ENCODE results near the gene CASK. TPM values are rescaled to one million over a fixed set of nuclear protein-coding genes. Genes with fewer than 3 reads are reported as not detected.

The CASK gene
- total RNA-seq, 2 experiments from 2014 or later, result 16.6 to 20.4 TPM

- no peak for DNase-seq
These were observed 35.7 kb downstream of the CASK start for GRCh38 chrX:41887691-41888090.

GRCh38 chrX:41885724-41886123 is 37.6 kb downstream of the CASK start:
- H3K36me3 Mint-ChIP-seq, result peaks cover 25% of the 10 kb centered on the region
- no peaks in the 10 kb centered on the region for H3K27me3 Mint-ChIP-seq
- no peak for DNase-seq
- no peak overlapping the region for H3K27ac Mint-ChIP-seq
- no peaks in the 10 kb centered on the region for H3K9me3 Mint-ChIP-seq
- H3K4me1 Mint-ChIP-seq, result peaks cover 26% of the 10 kb centered on the region
- H3K4me3 Mint-ChIP-seq, result no peak overlapping the region

More at GRCh38 chrX:41887691-41888090, 35.7 kb downstream of the CASK start:
- H3K4me1 Mint-ChIP-seq, result peaks cover 19% of the 10 kb centered on the region
- H3K9me3 Mint-ChIP-seq, result no peaks in the 10 kb centered on the region
- no peaks in the 10 kb centered on the region for H3K27me3 Mint-ChIP-seq
- peaks cover 26% of the 10 kb centered on the region for H3K36me3 Mint-ChIP-seq
- no peak overlapping the region for H3K4me3 Mint-ChIP-seq
- H3K27ac Mint-ChIP-seq, result no peak overlapping the region

GRCh38 chrX:41881166-41881565 is 42.2 kb downstream of the CASK start:
- peaks cover 27% of the 10 kb centered on the region for H3K4me1 Mint-ChIP-seq
- no peak overlapping the region for H3K4me3 Mint-ChIP-seq
- H3K9me3 Mint-ChIP-seq, result no peaks in the 10 kb centered on the region
- no peaks in the 10 kb centered on the region for H3K27me3 Mint-ChIP-seq
- DNase-seq, result no peak
- no peak overlapping the region for H3K27ac Mint-ChIP-seq
- H3K36me3 Mint-ChIP-seq, result peaks cover 11% of the 10 kb centered on the region

GRCh38 chrX:41877167-41877566 is 46.2 kb downstream of the CASK start:
- Mint-ChIP-seq H3K27ac (no peak overlapping the region), H3K4me3 (peak overlapping the region; percentile 45), H3K4me1 (peaks cover 27% of the 10 kb centered on the region), H3K36me3 (peaks cover 13% of the 10 kb centered on the region), H3K27me3 (no peaks in the 10 kb centered on the region), H3K9me3 (no peaks in the 10 kb centered on the region)
- no peak for DNase-seq

- Mint-ChIP-seq H3K4me3 (no peak overlapping the region), H3K4me1 (peaks cover 24% of the 10 kb centered on the region), H3K9me3 (no peaks in the 10 kb centered on the region), H3K27ac (no peak overlapping the region), H3K36me3 (peaks cover 9% of the 10 kb centered on the region), H3K27me3 (no peaks in the 10 kb centered on the region)
- no peak for DNase-seq
These were observed 48.2 kb downstream of the CASK start for GRCh38 chrX:41875142-41875541.

GRCh38 chrX:41870719-41871151 is 52.6 kb downstream of the CASK start:
- H3K27me3 Mint-ChIP-seq, result no peaks in the 10 kb centered on the region
- H3K27ac Mint-ChIP-seq, result no peak overlapping the region
- H3K4me1 Mint-ChIP-seq, result peaks cover 36% of the 10 kb centered on the region
- no peaks in the 10 kb centered on the region for H3K9me3 Mint-ChIP-seq
- peaks cover 7% of the 10 kb centered on the region for H3K36me3 Mint-ChIP-seq
- no peak overlapping the region for H3K4me3 Mint-ChIP-seq
- DNase-seq, result no peak

GRCh38 chrX:41868392-41868977 is 54.9 kb downstream of the CASK start:
- Mint-ChIP-seq H3K4me1 (peaks cover 35% of the 10 kb centered on the region), H3K27me3 (no peaks in the 10 kb centered on the region), H3K4me3 (no peak overlapping the region), H3K9me3 (no peaks in the 10 kb centered on the region), H3K36me3 (peaks cover 7% of the 10 kb centered on the region), H3K27ac (peak overlapping the region; percentile 63)
- DNase-seq, result no peak

GRCh38 chrX:41863343-41864203 is 59.8 kb downstream of the CASK start:
- Mint-ChIP-seq H3K36me3 (peaks cover 3% of the 10 kb centered on the region), H3K27ac (peak overlapping the region; percentile 71), H3K4me3 (peak overlapping the region; percentile 46), H3K27me3 (no peaks in the 10 kb centered on the region), H3K4me1 (peaks cover 20% of the 10 kb centered on the region), H3K9me3 (peaks cover 2% of the 10 kb centered on the region)
- DNase-seq, result no peak

- Mint-ChIP-seq H3K4me1 (peaks cover 16% of the 10 kb centered on the region), H3K4me3 (no peak overlapping the region), H3K27ac (no peak overlapping the region)
These were observed 60.7 kb downstream of the CASK start for GRCh38 chrX:41862562-41863184.

GRCh38 chrX:41858161-41858775 is 65.1 kb downstream of the CASK start:
- Mint-ChIP-seq H3K4me1 (peaks cover 14% of the 10 kb centered on the region), H3K27me3 (no peaks in the 10 kb centered on the region), H3K4me3 (no peak overlapping the region), H3K36me3 (peaks cover 3% of the 10 kb centered on the region), H3K27ac (no peak overlapping the region), H3K9me3 (peaks cover 2% of the 10 kb centered on the region)
- no peak for DNase-seq

More at GRCh38 chrX:41862562-41863184, 60.7 kb downstream of the CASK start:
- peaks cover 2% of the 10 kb centered on the region for H3K9me3 Mint-ChIP-seq
- peaks cover 3% of the 10 kb centered on the region for H3K36me3 Mint-ChIP-seq
- no peaks in the 10 kb centered on the region for H3K27me3 Mint-ChIP-seq
- DNase-seq, result no peak

- no peak overlapping the region for H3K27ac Mint-ChIP-seq
- peaks cover 2% of the 10 kb centered on the region for H3K9me3 Mint-ChIP-seq
- no peak for DNase-seq
- peaks cover 11% of the 10 kb centered on the region for H3K4me1 Mint-ChIP-seq
- H3K4me3 Mint-ChIP-seq, result no peak overlapping the region
- H3K27me3 Mint-ChIP-seq, result no peaks in the 10 kb centered on the region
- H3K36me3 Mint-ChIP-seq, result peaks cover 6% of the 10 kb centered on the region
These were observed 65.7 kb downstream of the CASK start for GRCh38 chrX:41857670-41858069.

GRCh38 chrX:41846714-41847113 is 76.6 kb downstream of the CASK start:
- no peak overlapping the region for H3K27ac Mint-ChIP-seq
- H3K4me3 Mint-ChIP-seq, result no peak overlapping the region
- no peaks in the 10 kb centered on the region for H3K4me1 Mint-ChIP-seq
- H3K27me3 Mint-ChIP-seq, result no peaks in the 10 kb centered on the region
- no peak for DNase-seq
- H3K9me3 Mint-ChIP-seq, result peaks cover 33% of the 10 kb centered on the region
- peaks cover 66% of the 10 kb centered on the region for H3K36me3 Mint-ChIP-seq

- H3K9me3 Mint-ChIP-seq, result peaks cover 6% of the 10 kb centered on the region
- H3K27me3 Mint-ChIP-seq, result no peaks in the 10 kb centered on the region
- peaks cover 40% of the 10 kb centered on the region for H3K36me3 Mint-ChIP-seq
- no peak overlapping the region for H3K27ac Mint-ChIP-seq
- H3K4me1 Mint-ChIP-seq, result peaks cover 12% of the 10 kb centered on the region
- H3K4me3 Mint-ChIP-seq, result no peak overlapping the region
- DNase-seq, result no peak
These were observed 85.9 kb downstream of the CASK start for GRCh38 chrX:41837270-41837944.

- H3K9me3 Mint-ChIP-seq, result peaks cover 8% of the 10 kb centered on the region
- no peak overlapping the region for H3K4me3 Mint-ChIP-seq
- H3K36me3 Mint-ChIP-seq, result peaks cover 27% of the 10 kb centered on the region
- H3K4me1 Mint-ChIP-seq, result peaks cover 12% of the 10 kb centered on the region
- H3K27ac Mint-ChIP-seq, result no peak overlapping the region
- DNase-seq, result no peak
- H3K27me3 Mint-ChIP-seq, result no peaks in the 10 kb centered on the region
These were observed 94.5 kb downstream of the CASK start for GRCh38 chrX:41828826-41829225.
